IMR-90 (cell line): Measurements from ENCODE around the gene TRAPPC12. TPM values are rescaled to one million over a fixed set of nuclear protein-coding genes. Genes with fewer than 3 reads are reported as not detected.

Experiments used
- ATAC-seq: fragments of 200-7000 bp; cut with Tn5 transposase; 2 replicates; pipeline ENCODE4 v1.9.1; 2020; ENCODE audit warnings: low read depth, mild to moderate bottlenecking, moderate library complexity
- BruUV-seq: library from RNA; stranded (reverse); fragments of 400-500 nt; replicated peaks from 2 replicates; lab custom pipeline; 2021; lab: Mats Ljungman, UMichigan
- CTCF ChIA-PET: fragments of 300-600 bp; formaldehyde crosslinking; extraction: SDS; loops from one replicate; lab custom pipeline; 2021; ENCODE audit warnings: antibody characterized with exemption; lab: Yijun Ruan, JAX
- POLR2A ChIA-PET: fragments of 300-600 bp; sonication (Branson Sonifier 250); formaldehyde crosslinking; loops from one replicate; lab custom pipeline; 2022; ENCODE audit warnings: antibody characterized with exemption; ENCODE audit not compliant: unreplicated experiment; lab: Charles Lee
- DNase-seq: peaks from one replicate; pipeline ENCODE4 v3.0.0; 2013
- H2AFZ ChIP-seq: replicated peaks from 2 replicates; pipeline ENCODE3; 2013; ENCODE audit warnings: low read length, mild to moderate bottlenecking; ENCODE audit not compliant: poor library complexity
- H2AK5ac ChIP-seq: 2 replicates; pipeline ENCODE4 v1.6.1; 2013; ENCODE audit warnings: low read depth, low read length, inconsistent platforms
- H2AK9ac ChIP-seq: replicated peaks from 2 replicates; pipeline ENCODE3; 2013; ENCODE audit warnings: mild to moderate bottlenecking, low read depth, low read length, moderate library complexity; ENCODE audit not compliant: poor library complexity
- H2BK120ac ChIP-seq: 2 replicates; pipeline ENCODE4 v1.6.1; 2013; ENCODE audit warnings: low read depth, low read length, inconsistent platforms
- H2BK15ac ChIP-seq: 3 replicates; pipeline ENCODE4 v1.6.1; 2013; ENCODE audit warnings: low read depth, low read length, inconsistent platforms
- H2BK20ac ChIP-seq: 2 replicates; pipeline ENCODE4 v1.6.1; 2013; ENCODE audit warnings: low read depth, mild to moderate bottlenecking, inconsistent platforms, low read length, moderate library complexity
- H2BK5ac ChIP-seq: 2 replicates; pipeline ENCODE4 v1.6.1; 2013; ENCODE audit warnings: mild to moderate bottlenecking, low read depth, low read length, inconsistent platforms; ENCODE audit not compliant: poor library complexity, severe bottlenecking
- H3K14ac ChIP-seq: replicated peaks from 2 replicates; pipeline ENCODE4 v1.6.1; 2013; ENCODE audit warnings: low read depth, low read length, inconsistent platforms
- H3K18ac ChIP-seq: 2 replicates; pipeline ENCODE4 v1.6.1; 2013; ENCODE audit warnings: low read depth, low read length, control low read depth
- H3K23ac ChIP-seq: 2 replicates; pipeline ENCODE4 v1.6.1; 2013; ENCODE audit warnings: low read depth, low read length, inconsistent platforms
- H3K27ac ChIP-seq: 2 replicates; pipeline ENCODE4 v1.5.1; 2013; ENCODE audit warnings: mild to moderate bottlenecking, control low read depth, low read length; ENCODE audit not compliant: insufficient read depth
- H3K27me3 ChIP-seq: 2 replicates; pipeline ENCODE4 v1.6.1; 2013; ENCODE audit warnings: low read length; ENCODE audit not compliant: control insufficient read depth, insufficient read depth
- H3K36me3 ChIP-seq: 2 replicates; pipeline ENCODE4 v1.6.1; 2013; ENCODE audit warnings: low read length, mixed read lengths; ENCODE audit not compliant: control insufficient read depth, insufficient read depth
- H3K4ac ChIP-seq: 2 replicates; pipeline ENCODE4 v1.6.1; 2013; ENCODE audit warnings: low read depth, low read length, inconsistent platforms
- H3K4me1 ChIP-seq: 2 replicates; pipeline ENCODE4 v1.6.1; 2013; ENCODE audit warnings: low read length, mixed read lengths; ENCODE audit not compliant: control insufficient read depth, insufficient read depth
- H3K4me2 ChIP-seq: 2 replicates; pipeline ENCODE4 v1.6.1; 2013; ENCODE audit warnings: low read depth, mild to moderate bottlenecking, control low read depth, low read length, moderate library complexity
- H3K4me3 ChIP-seq: 2 replicates; pipeline ENCODE4 v1.5.1; 2013; ENCODE audit warnings: low read depth, mild to moderate bottlenecking, control low read depth, low read length, moderate library complexity; ENCODE audit not compliant: insufficient read depth
- H3K56ac ChIP-seq: 2 replicates; pipeline ENCODE4 v1.6.1; 2013; ENCODE audit warnings: low read length, inconsistent platforms; ENCODE audit not compliant: insufficient read depth; ENCODE audit errors: extremely low read depth
- H3K79me1 ChIP-seq, 2 experiments: 2 replicates each; pipeline ENCODE4 v1.6.1; 2013; ENCODE audit warnings: low read length in 2 of 2, inconsistent platforms in 1 of 2, low read depth in 1 of 2
- H3K9ac ChIP-seq: 2 replicates; pipeline ENCODE4 v1.6.1; 2013; ENCODE audit warnings: low read depth, low read length, control low read depth
- H3K9me1 ChIP-seq: 2 replicates; pipeline ENCODE4 v1.6.1; 2013; ENCODE audit warnings: low read length, inconsistent platforms; ENCODE audit not compliant: insufficient read depth
- H3K9me3 ChIP-seq: 2 replicates; pipeline ENCODE4 v1.6.1; 2013; ENCODE audit warnings: low read length; ENCODE audit not compliant: control insufficient read depth, insufficient read depth
- H4K20me1 ChIP-seq: 2 replicates; pipeline ENCODE4 v1.6.1; 2013; ENCODE audit warnings: low read length, inconsistent platforms; ENCODE audit not compliant: insufficient read depth
- H4K5ac ChIP-seq: 2 replicates; pipeline ENCODE4 v1.6.1; 2013; ENCODE audit warnings: mild to moderate bottlenecking, low read depth, low read length, control low read depth
- H4K8ac ChIP-seq, 2 experiments: 2 replicates each; pipeline ENCODE4 v1.6.1; 2013; ENCODE audit warnings: low read depth in 2 of 2, low read length in 2 of 2, control low read depth in 1 of 2, inconsistent platforms in 1 of 2
- H4K91ac ChIP-seq: 2 replicates; pipeline ENCODE4 v1.6.1; 2013; ENCODE audit warnings: low read depth, low read length, inconsistent platforms; ENCODE audit not compliant: insufficient read depth
- BHLHE40 ChIP-seq: fragments of 150-350 bp; IDR thresholded peaks from 2 replicates; pipeline ENCODE4 v1.6.1; 2016; ENCODE audit warnings: mild to moderate bottlenecking, low read depth, low read length
- CHD1 ChIP-seq: IDR thresholded peaks from 2 replicates; pipeline ENCODE4 v1.6.1; 2012; ENCODE audit warnings: low read depth, low read length, improper control_type of control experiment
- FOS ChIP-seq: fragments of 150-350 bp; IDR thresholded peaks from 2 replicates; pipeline ENCODE4 v1.6.1; 2016; ENCODE audit warnings: low read depth, low read length
- MAFK ChIP-seq: IDR thresholded peaks from 2 replicates; pipeline ENCODE4 v1.6.1; 2012; ENCODE audit warnings: low read depth, low read length, improper control_type of control experiment
- MAZ ChIP-seq: IDR thresholded peaks from 2 replicates; pipeline ENCODE4 v1.6.1; 2012; ENCODE audit warnings: low read depth, mild to moderate bottlenecking, low read length, improper control_type of control experiment, moderate library complexity, borderline replicate concordance
- MXI1 ChIP-seq: IDR thresholded peaks from 2 replicates; pipeline ENCODE4 v1.6.1; 2012; ENCODE audit warnings: low read depth, mild to moderate bottlenecking, low read length, moderate library complexity, borderline replicate concordance
- POLR2A ChIP-seq: IDR thresholded peaks from 2 replicates; pipeline ENCODE4 v1.6.1; 2012; ENCODE audit warnings: mild to moderate bottlenecking, low read depth, low read length
- WGBS, 2 experiments: methylation state at CpG; one replicate each; pipeline versions ENCODE4 v1.1.5 to v1.1.7; 2013; ENCODE audit warnings: missing lambda C conversion rate in 2 of 2; ENCODE audit not compliant: insufficient read length in 1 of 2; ENCODE audit errors: extremely low coverage in 2 of 2; 5-methylcytosine and 5-hydroxymethylcytosine counted together
- dilution Hi-C: fragments of 300-500 bp; cut with HindIII; formaldehyde crosslinking; loops from one replicate; pipeline ENCODE4 v1.14.3; 2018; ENCODE audit warnings: low sequenced_read_pairs; ENCODE audit not compliant: unreplicated experiment
- in situ Hi-C: fragments of 300-500 bp; cut with MboI; formaldehyde crosslinking; loops from 3 replicates; pipeline ENCODE4 v1.14.3; 2019; ENCODE audit warnings: low sequenced_read_pairs, inconsistent platforms, mixed read lengths
- intact Hi-C: fragments of 100-400 bp; cut with micrococcal nuclease; formaldehyde crosslinking; loops from 2 replicates; pipeline ENCODE4 v1.10.0; 2022
- polyA plus RNA-seq, 3 experiments: library from polyadenylated mRNA; depleted of rRNA; stranded (reverse); fragments of >200 nt; gene quantifications; 2 replicates each; pipeline ENCODE4 v1.2.3, GENCODE V29; 2012; ENCODE audit warnings: low replicate concordance in 1 of 3
- total RNA-seq: library from RNA; depleted of rRNA; stranded (reverse); fragments of >200 nt; gene quantifications from 2 replicates; pipeline ENCODE4 v1.2.3, GENCODE V29; 2012
- TF ChIP-seq, protein P1 (sequence below): fragments of 150-350 bp; IDR thresholded peaks from 2 replicates; pipeline ENCODE4 v1.6.1; 2016; ENCODE audit warnings: low read depth, mild to moderate bottlenecking, low read length, moderate library complexity, borderline replicate concordance

The TRAPPC12 gene
- total and polyA plus RNA-seq, 2 of the 4 experiments (the other 2 are of a cell fraction): 25.8 to 69.9 TPM

DNA sequence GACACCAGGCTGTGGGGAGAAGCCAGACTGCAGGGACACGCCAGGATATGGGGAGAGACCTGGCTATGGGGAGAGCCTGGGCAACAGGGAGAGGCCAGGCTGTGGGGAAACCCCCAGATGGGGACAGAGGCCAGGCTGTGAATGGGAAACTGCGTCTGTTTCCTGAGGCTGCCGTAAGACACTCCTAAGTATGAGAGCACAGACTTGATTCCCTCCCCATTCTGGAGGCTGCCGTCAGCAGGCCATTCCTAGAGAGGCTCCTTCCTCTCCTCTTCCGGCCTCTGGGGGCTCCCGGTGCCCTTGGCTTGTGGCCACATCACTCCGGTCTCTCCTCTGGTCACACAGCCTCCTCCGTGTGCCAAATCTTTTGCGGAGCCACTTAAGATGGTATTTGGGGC is 107.5 kb downstream of the TRAPPC12 start:
- Histone ChIP-seq H2AFZ (no peak overlapping the region), H2AK5ac (no peak overlapping the region), H3K9ac (no peak overlapping the region), H3K14ac (no peak overlapping the region), H2BK5ac (no peak overlapping the region), H2AK9ac (peak overlapping the region; percentile 10), H4K91ac (no peak overlapping the region), H2BK120ac (no peak overlapping the region), H3K27me3 (no peaks in the 10 kb centered on the region), H3K36me3 (peaks cover 6% of the 10 kb centered on the region; the same call in 1 of the 2 replicates), H3K4ac (no peak overlapping the region), H3K9me1 (no peaks in the 10 kb centered on the region), H4K5ac (no peak overlapping the region), H4K8ac (no peak overlapping the region), H4K20me1 (no peaks in the 10 kb centered on the region), H3K23ac (no peak overlapping the region), H3K4me3 (no peak overlapping the region), H3K18ac (no peak overlapping the region), H3K4me2 (no peak overlapping the region), H3K4me1 (no peaks in the 10 kb centered on the region; the same call in 1 of the 2 replicates), H2BK20ac (no peak overlapping the region), H3K56ac (no peak overlapping the region), H3K79me1 (no peaks in the 10 kb centered on the region), H3K27ac (no peak overlapping the region), H2BK15ac (no peak overlapping the region), H3K9me3 (no peaks in the 10 kb centered on the region)
- ATAC-seq (no peak), DNase-seq (no peak)
- dilution Hi-C loops: no loop called here
- WGBS, 2 experiments: 92% methylated on average over 8 of the region's 9 CpGs; no CpG with 5 or more reads in 1 of the 2 experiments
- POLR2A ChIA-PET: no interaction called here
- in situ Hi-C loops: no loop called here
- intact Hi-C loops: no loop called here
- CTCF ChIA-PET: no interaction called here
- TF ChIP-seq BHLHE40 (no peak), MAFK (no peak), FOS (no peak), MXI1 (no peak), POLR2A (no peak), CHD1 (no peak), MAZ (no peak)
- TF ChIP-seq, protein P1, sequence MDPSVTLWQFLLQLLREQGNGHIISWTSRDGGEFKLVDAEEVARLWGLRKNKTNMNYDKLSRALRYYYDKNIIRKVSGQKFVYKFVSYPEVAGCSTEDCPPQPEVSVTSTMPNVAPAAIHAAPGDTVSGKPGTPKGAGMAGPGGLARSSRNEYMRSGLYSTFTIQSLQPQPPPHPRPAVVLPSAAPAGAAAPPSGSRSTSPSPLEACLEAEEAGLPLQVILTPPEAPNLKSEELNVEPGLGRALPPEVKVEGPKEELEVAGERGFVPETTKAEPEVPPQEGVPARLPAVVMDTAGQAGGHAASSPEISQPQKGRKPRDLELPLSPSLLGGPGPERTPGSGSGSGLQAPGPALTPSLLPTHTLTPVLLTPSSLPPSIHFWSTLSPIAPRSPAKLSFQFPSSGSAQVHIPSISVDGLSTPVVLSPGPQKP: no peak
- no TSS peak for BruUV-seq
